HuH-7 (cell line): ENCODE measurements around the gene SHD.

ENCODE experiments used
- DNase-seq: peaks from one replicate; pipeline ENCODE4 v3.0.0; 2011; ENCODE audit warnings: low spot score

SHD gene

GRCh38 chr19:4327252-4327876, 48.3 kb downstream of the SHD start:
- no peak for DNase-seq

GRCh38 chr19:4327877-4328242, 48.8 kb downstream of the SHD start:
- no peak for DNase-seq

GRCh38 chr19:4328243-4328990, 49.4 kb downstream of the SHD start:
- DNase-seq, result peak; percentile 94

- DNase-seq, result peak; percentile 58
Measured at GRCh38 chr19:4328991-4329681, 50.1 kb downstream of the SHD start.

- DNase-seq, result no peak
Measured at GRCh38 chr19:4329858-4330257, 50.8 kb downstream of the SHD start.

- no peak for DNase-seq
Measured at GRCh38 chr19:4334929-4335570, 56.0 kb downstream of the SHD start.

- DNase-seq, result no peak
Measured at GRCh38 chr19:4337906-4338440, 58.9 kb downstream of the SHD start.

- DNase-seq, result no peak
Measured at GRCh38 chr19:4338441-4339355, 59.6 kb downstream of the SHD start, which contains the start of gene STAP2. Gene STAP2, minus strand, starts transcription at chr19:4338827. Its CDS starts 74 bp downstream, at chr19:4338753.
